ENCODE data around the gene TMIE.

DNA sequence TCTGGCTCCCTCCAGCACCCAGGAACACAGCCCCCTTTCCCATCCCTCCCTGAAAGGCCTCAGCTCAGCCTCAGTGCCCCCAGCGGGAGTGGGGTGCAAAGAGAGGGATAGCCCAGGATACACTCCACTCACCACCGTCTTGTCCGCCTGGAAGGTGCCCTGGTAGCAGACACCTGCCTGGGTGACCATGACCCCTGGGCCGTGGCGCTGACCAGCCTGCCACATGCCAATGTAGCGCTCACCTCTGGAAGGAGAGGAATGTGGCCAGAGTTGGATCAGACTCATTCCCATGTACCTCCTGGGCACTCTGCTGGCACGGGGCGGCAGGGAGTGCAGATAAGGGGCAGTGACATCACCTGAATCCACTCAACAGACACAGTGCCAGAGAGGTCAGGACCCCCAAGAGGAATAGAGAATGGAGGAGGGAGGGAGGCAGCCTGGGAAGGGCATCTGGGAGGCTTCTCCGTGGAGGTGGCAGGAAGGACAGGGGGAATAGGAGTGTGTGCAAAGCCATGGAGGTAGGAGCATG lies 20.8 kb upstream of the TMIE start:
- TF ChIP-seq, protein P1, sequence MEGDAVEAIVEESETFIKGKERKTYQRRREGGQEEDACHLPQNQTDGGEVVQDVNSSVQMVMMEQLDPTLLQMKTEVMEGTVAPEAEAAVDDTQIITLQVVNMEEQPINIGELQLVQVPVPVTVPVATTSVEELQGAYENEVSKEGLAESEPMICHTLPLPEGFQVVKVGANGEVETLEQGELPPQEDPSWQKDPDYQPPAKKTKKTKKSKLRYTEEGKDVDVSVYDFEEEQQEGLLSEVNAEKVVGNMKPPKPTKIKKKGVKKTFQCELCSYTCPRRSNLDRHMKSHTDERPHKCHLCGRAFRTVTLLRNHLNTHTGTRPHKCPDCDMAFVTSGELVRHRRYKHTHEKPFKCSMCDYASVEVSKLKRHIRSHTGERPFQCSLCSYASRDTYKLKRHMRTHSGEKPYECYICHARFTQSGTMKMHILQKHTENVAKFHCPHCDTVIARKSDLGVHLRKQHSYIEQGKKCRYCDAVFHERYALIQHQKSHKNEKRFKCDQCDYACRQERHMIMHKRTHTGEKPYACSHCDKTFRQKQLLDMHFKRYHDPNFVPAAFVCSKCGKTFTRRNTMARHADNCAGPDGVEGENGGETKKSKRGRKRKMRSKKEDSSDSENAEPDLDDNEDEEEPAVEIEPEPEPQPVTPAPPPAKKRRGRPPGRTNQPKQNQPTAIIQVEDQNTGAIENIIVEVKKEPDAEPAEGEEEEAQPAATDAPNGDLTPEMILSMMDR (conservative IDR thresholded peaks at IDR 0.05), result no peak
- no peak for TF ChIP-seq ZFX (IDR thresholded peaks at IDR 0.05)

Measured in C4-2B (cell line).